Measurements from ENCODE around the gene COA7. TPM values are rescaled to one million over a fixed set of nuclear protein-coding genes. Genes with fewer than 3 reads are reported as not detected.

The COA7 gene
- total RNA-seq, 4 donors from 2014 or later: 4.1 to 18.8 (median 11.2) TPM

DNA sequence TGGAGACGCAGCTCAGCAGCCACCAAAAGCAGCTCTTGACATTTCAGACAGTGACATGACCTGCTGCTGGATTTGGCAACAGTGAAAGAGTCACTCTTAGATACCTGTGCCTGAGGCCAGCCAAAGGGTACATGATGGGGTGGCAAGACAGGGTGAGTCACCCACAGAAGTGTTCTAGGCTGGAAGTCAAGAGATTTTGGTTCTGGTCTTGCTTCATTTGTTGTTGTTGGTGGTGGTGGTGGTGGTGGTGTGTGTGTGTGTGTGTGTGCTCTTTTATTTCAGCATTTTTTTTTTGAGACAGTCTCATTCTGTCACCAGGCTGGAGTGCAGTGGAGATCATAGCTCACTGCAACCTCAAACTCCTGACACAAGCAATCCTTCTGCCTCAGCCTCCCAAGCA lies 39.4 kb downstream of the COA7 start:
- Histone ChIP-seq H3K27me3 (no peaks in the 10 kb centered on the region), H3K4me1 (no peaks in the 10 kb centered on the region), H3K4me3 (no peak overlapping the region), H3K27ac (no peak overlapping the region), H3K36me3 (no peaks in the 10 kb centered on the region), H3K9me3 (no peaks in the 10 kb centered on the region)
- no peak for DNase-seq
- intact Hi-C loops (cut with DNase I; ENCODE audit: low total_unique reads): no loop called here
- TF ChIP-seq, protein P1, sequence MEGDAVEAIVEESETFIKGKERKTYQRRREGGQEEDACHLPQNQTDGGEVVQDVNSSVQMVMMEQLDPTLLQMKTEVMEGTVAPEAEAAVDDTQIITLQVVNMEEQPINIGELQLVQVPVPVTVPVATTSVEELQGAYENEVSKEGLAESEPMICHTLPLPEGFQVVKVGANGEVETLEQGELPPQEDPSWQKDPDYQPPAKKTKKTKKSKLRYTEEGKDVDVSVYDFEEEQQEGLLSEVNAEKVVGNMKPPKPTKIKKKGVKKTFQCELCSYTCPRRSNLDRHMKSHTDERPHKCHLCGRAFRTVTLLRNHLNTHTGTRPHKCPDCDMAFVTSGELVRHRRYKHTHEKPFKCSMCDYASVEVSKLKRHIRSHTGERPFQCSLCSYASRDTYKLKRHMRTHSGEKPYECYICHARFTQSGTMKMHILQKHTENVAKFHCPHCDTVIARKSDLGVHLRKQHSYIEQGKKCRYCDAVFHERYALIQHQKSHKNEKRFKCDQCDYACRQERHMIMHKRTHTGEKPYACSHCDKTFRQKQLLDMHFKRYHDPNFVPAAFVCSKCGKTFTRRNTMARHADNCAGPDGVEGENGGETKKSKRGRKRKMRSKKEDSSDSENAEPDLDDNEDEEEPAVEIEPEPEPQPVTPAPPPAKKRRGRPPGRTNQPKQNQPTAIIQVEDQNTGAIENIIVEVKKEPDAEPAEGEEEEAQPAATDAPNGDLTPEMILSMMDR (IDR thresholded peaks at IDR 0.05): no peak
- no peak for TF ChIP-seq POLR2A (IDR thresholded peaks at IDR 0.05)

- no peaks in the 10 kb centered on the region for H3K9me3 ChIP-seq
- H3K27me3 ChIP-seq: no peaks in the 10 kb centered on the region
- no peak for DNase-seq
- no peaks in the 10 kb centered on the region for H3K36me3 ChIP-seq
- no peaks in the 10 kb centered on the region for H3K4me1 ChIP-seq
- TF ChIP-seq, protein P1 (IDR thresholded peaks at IDR 0.05): no peak
- no peak for TF ChIP-seq POLR2A (IDR thresholded peaks at IDR 0.05)
- H3K27ac ChIP-seq: no peak overlapping the region
- no peak overlapping the region for H3K4me3 ChIP-seq
- intact Hi-C loops (cut with DNase I; ENCODE audit: low total_unique reads): no loop called here
Measured at GRCh38 chr1:52657702-52658101, 40.4 kb downstream of the COA7 start.

GRCh38 chr1:52654063-52654462 lies 44.1 kb downstream of the COA7 start:
- intact Hi-C loops (cut with DNase I; ENCODE audit: low total_unique reads): no loop called here
- DNase-seq: no peak

GRCh38 chr1:52653207-52653849 lies 44.8 kb downstream of the COA7 start:
- intact Hi-C loops (cut with DNase I; ENCODE audit: low total_unique reads): no loop called here
- TF ChIP-seq, protein P1 (IDR thresholded peaks at IDR 0.05): no peak
- no peak for TF ChIP-seq POLR2A (IDR thresholded peaks at IDR 0.05)

More at GRCh38 chr1:52654063-52654462, 44.1 kb downstream of the COA7 start:
- no peak overlapping the region for H3K27ac ChIP-seq
- no peak overlapping the region for H3K4me3 ChIP-seq
- H3K36me3 ChIP-seq: no peaks in the 10 kb centered on the region
- TF ChIP-seq POLR2A (IDR thresholded peaks at IDR 0.05): no peak
- TF ChIP-seq, protein P1 (IDR thresholded peaks at IDR 0.05): no peak
- H3K4me1 ChIP-seq: no peaks in the 10 kb centered on the region
- H3K9me3 ChIP-seq: no peaks in the 10 kb centered on the region
- no peaks in the 10 kb centered on the region for H3K27me3 ChIP-seq

DNA sequence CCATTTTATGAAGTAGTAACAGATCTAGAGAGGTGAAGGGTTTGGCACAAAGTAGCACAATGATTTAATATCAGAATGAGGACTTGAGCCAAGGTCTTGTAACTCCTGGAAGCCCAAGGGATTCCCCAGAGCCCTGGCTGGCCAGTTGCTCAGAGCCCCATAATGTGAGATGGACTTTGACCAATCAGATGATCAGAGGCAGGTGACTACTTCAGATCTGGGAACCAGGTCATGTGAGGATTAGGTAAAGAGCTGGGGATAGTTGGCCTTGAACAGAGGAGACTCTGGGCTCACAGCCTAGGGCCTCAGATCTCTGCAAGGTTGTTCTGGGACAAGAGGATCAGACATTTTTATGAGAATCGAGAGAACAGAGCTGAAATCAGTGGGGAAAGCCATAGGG lies 46.2 kb downstream of the COA7 start:
- intact Hi-C loops (cut with DNase I; ENCODE audit: low total_unique reads): no loop called here
- no peak overlapping the region for H3K27ac ChIP-seq
- H3K27me3 ChIP-seq: no peaks in the 10 kb centered on the region
- H3K9me3 ChIP-seq: no peaks in the 10 kb centered on the region
- no peaks in the 10 kb centered on the region for H3K36me3 ChIP-seq
- H3K4me3 ChIP-seq: no peak overlapping the region
- H3K4me1 ChIP-seq: no peaks in the 10 kb centered on the region
- TF ChIP-seq POLR2A (IDR thresholded peaks at IDR 0.05): no peak
- TF ChIP-seq, protein P1 (IDR thresholded peaks at IDR 0.05): no peak
- DNase-seq: no peak

More at GRCh38 chr1:52653207-52653849, 44.8 kb downstream of the COA7 start:
- Histone ChIP-seq H3K36me3 (no peaks in the 10 kb centered on the region), H3K27me3 (no peaks in the 10 kb centered on the region), H3K4me3 (no peak overlapping the region), H3K27ac (no peak overlapping the region), H3K4me1 (no peaks in the 10 kb centered on the region), H3K9me3 (no peaks in the 10 kb centered on the region)
- no peak for DNase-seq
